Measurements from ENCODE around the gene TSC22D1. TPM values are rescaled to one million over a fixed set of nuclear protein-coding genes. Genes with fewer than 3 reads are reported as not detected.

Gene TSC22D1
- total and polyA plus RNA-seq, 9 donors = 100 to 369 (median 154) TPM

- no peaks in the 10 kb centered on the region for H3K27me3 ChIP-seq
- no peak for DNase-seq
- intact Hi-C loops (cut with DNase I) = no loop called here
- H3K36me3 ChIP-seq = no peaks in the 10 kb centered on the region
- WGBS, 3 donors = 85 to 91% (median 88%) methylated on average over 2 of the region's 2 CpGs
- H3K4me1 ChIP-seq (ENCODE audit: insufficient read depth) = no peaks in the 10 kb centered on the region
- TF ChIP-seq POLR2A (IDR thresholded peaks at IDR 0.05) (no peak), EP300 (IDR thresholded peaks at IDR 0.05) (no peak)
- TF ChIP-seq, protein P1, sequence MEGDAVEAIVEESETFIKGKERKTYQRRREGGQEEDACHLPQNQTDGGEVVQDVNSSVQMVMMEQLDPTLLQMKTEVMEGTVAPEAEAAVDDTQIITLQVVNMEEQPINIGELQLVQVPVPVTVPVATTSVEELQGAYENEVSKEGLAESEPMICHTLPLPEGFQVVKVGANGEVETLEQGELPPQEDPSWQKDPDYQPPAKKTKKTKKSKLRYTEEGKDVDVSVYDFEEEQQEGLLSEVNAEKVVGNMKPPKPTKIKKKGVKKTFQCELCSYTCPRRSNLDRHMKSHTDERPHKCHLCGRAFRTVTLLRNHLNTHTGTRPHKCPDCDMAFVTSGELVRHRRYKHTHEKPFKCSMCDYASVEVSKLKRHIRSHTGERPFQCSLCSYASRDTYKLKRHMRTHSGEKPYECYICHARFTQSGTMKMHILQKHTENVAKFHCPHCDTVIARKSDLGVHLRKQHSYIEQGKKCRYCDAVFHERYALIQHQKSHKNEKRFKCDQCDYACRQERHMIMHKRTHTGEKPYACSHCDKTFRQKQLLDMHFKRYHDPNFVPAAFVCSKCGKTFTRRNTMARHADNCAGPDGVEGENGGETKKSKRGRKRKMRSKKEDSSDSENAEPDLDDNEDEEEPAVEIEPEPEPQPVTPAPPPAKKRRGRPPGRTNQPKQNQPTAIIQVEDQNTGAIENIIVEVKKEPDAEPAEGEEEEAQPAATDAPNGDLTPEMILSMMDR (IDR thresholded peaks at IDR 0.05) = no peak
- no peaks in the 10 kb centered on the region for H3K9me3 ChIP-seq
- H3K4me3 ChIP-seq = no peak overlapping the region
- no peak overlapping the region for H3K27ac ChIP-seq
Measured at GRCh38 chr13:44425815-44426078, 150.4 kb downstream of the TSC22D1 start.

DNA sequence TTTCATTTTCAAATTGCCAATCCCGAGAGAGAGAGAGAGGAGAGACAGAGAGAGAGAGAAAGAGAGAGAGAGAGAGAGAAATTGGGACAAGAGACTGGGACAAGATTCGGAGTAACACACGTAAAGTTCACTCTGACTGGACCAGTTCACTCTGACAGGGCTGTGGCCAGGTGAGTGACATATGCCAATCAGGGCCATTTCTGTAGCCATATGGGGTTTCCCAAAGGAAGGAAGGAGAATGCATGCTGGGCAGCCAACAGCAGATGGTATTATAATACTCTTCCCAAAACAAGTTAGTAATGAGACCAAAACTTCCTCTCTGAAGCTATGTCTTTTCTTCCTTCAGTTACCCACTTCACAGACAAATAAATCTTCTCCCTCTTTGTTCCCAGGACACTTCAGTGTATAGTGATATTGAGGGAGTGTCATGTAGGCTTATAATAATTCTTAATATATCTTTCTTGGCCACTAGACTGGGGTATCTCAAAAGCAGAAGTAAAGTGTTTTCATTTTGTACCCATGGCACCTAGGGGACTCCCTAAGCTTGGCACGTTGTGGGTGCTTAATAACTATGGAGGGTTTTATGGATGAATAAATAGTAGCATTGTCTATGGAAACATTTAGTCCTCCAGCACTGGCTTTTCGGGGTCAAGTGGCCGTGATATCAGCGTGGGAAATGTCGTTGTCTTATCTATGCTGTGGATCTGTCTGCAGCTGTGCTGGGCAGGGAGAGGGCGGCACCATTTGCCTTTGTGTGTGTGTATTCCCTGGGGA is 150.9 kb downstream of the TSC22D1 start:
- intact Hi-C loops (cut with DNase I) = no loop called here
- no peak overlapping the region for H3K4me3 ChIP-seq
- 62 to 76% (median 72%) methylated on average over 9 of the region's 9 CpGs for WGBS, 3 donors
- H3K27ac ChIP-seq = no peak overlapping the region
- H3K27me3 ChIP-seq = no peaks in the 10 kb centered on the region
- H3K36me3 ChIP-seq = no peaks in the 10 kb centered on the region
- TF ChIP-seq EP300 (IDR thresholded peaks at IDR 0.05) = no peak
- no peak for TF ChIP-seq POLR2A (IDR thresholded peaks at IDR 0.05)
- TF ChIP-seq, protein P1 (IDR thresholded peaks at IDR 0.05) = no peak
- DNase-seq = no peak
- no peaks in the 10 kb centered on the region for H3K9me3 ChIP-seq
- H3K4me1 ChIP-seq (ENCODE audit: insufficient read depth) = no peaks in the 10 kb centered on the region

DNA sequence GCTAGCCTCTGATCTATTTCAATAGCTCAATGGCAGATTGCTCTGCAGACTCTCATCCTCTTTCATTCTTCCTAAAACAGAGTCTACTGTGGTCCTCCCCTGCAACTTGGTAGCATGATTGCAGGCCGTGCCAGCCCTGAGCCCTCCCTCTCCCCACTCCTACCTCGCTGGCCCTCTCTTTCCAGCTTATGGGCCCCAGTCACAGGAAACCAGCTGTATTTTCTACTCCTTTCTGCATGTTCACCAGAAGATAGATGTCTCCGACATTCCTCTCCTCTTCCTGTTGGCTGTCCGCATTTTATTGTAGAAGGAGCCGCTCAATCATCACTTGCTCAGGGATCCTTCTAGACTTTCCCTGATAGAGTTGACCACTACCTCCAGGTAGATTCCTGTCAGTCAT is 152.3 kb downstream of the TSC22D1 start:
- Histone ChIP-seq H3K4me1 (ENCODE audit: insufficient read depth) (no peaks in the 10 kb centered on the region), H3K4me3 (no peak overlapping the region), H3K9me3 (no peaks in the 10 kb centered on the region), H3K27ac (no peak overlapping the region), H3K36me3 (no peaks in the 10 kb centered on the region), H3K27me3 (no peaks in the 10 kb centered on the region)
- TF ChIP-seq POLR2A (IDR thresholded peaks at IDR 0.05) (no peak), EP300 (IDR thresholded peaks at IDR 0.05) (no peak)
- TF ChIP-seq, protein P1 (IDR thresholded peaks at IDR 0.05) = no peak
- intact Hi-C loops (cut with DNase I) = no loop called here
- WGBS, 3 donors = 94 to 97% (median 97%) methylated on average over 5 of the region's 5 CpGs
- no peak for DNase-seq

DNA sequence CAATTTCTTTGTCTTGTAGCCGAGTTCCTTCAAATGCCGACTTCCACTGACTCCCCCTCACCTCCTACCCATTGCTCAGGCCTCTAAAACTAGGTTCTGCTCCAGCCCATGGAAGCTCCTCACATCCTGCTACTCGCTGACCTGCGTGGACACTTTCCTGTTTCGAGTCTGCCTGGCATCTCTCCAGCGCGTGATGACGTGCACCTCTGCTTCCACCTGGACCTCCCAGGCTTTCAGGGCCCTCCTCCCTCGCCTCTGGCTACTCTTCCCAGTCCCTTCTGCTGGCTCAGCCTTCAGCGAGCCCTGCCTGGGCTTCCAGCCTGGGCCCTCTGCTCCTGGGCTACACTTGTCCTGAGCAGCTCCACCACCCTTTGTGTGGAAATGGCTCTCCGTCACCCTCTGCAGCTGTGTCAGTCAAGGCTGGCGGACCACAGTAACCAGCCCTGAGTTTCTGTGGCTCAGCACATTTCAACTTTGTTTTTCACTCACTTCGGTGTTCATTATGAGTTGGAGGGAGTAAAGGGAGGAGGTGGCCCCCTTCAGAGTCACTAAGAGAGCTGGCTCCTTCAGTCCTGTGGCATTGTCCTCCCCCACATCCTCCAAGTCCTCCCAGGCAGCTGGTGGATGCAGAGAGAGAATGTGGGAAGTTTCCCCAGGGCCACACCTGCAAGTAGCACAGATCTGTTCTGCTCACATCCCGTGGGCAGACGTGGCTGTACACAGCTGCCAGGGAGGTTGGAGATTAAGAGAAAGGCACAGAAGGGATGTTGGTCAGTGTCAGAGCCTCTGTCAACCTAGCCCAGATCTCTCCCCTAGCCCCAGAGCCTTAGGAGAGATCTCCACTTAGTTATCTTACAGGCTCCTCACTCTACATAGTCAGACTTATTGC is 153.1 kb downstream of the TSC22D1 start:
- H3K9me3 ChIP-seq = no peaks in the 10 kb centered on the region
- TF ChIP-seq, protein P1 (IDR thresholded peaks at IDR 0.05) = no peak
- TF ChIP-seq EP300 (IDR thresholded peaks at IDR 0.05) = no peak
- TF ChIP-seq POLR2A (IDR thresholded peaks at IDR 0.05) = no peak
- H3K27me3 ChIP-seq = no peaks in the 10 kb centered on the region
- WGBS, 3 donors = 38 to 55% (median 50%) methylated on average over 15 of the region's 15 CpGs
- H3K4me3 ChIP-seq = no peak overlapping the region
- H3K4me1 ChIP-seq (ENCODE audit: insufficient read depth) = no peaks in the 10 kb centered on the region
- H3K36me3 ChIP-seq = no peaks in the 10 kb centered on the region
- intact Hi-C loops (cut with DNase I) = no loop called here
- no peak overlapping the region for H3K27ac ChIP-seq
- DNase-seq = peak in 4 of 5 donors; percentile 29 to 60 (median 44)
